Lung (tissue), 12 donors: ENCODE results near the gene PTCHD1. TPM values are rescaled to one million over a fixed set of nuclear protein-coding genes. Genes with fewer than 3 reads are reported as not detected.

ENCODE experiments used
- ATAC-seq: fragments of 200-7000 bp; cut with Tn5 transposase; one replicate; pipeline ENCODE4 v1.9.1; 2020; ENCODE audit warnings: moderate number of reproducible peaks; ENCODE audit not compliant: insufficient read depth, low FRiP score
- DNase-seq, 3 donors: peaks; one replicate each; pipeline ENCODE4 v3.0.0-alpha.2; 2013 to 2017
- H3K27ac ChIP-seq, 2 donors: one replicate each; pipeline ENCODE4 v1.5.1; 2013; ENCODE audit warnings: mild to moderate bottlenecking in 2 of 2, moderate library complexity in 2 of 2, control low read depth in 1 of 2, inconsistent platforms in 1 of 2, low read depth in 1 of 2, low read length in 1 of 2
- H3K27me3 ChIP-seq, 3 donors: one replicate each; pipeline ENCODE4 v1.5.1; 2013; ENCODE audit warnings: low read length in 2 of 3; ENCODE audit not compliant: control insufficient read depth in 3 of 3, insufficient read depth in 3 of 3
- H3K36me3 ChIP-seq, 4 donors: one replicate each; pipeline ENCODE4 v1.5.1; 2013; ENCODE audit warnings: low read length in 4 of 4, mild to moderate bottlenecking in 1 of 4, moderate library complexity in 1 of 4; ENCODE audit not compliant: control insufficient read depth in 4 of 4, insufficient read depth in 4 of 4
- H3K4me1 ChIP-seq, 5 donors: one replicate each; pipeline ENCODE4 v1.5.1; 2013; ENCODE audit warnings: low read length in 5 of 5, mild to moderate bottlenecking in 2 of 5, moderate library complexity in 1 of 5; ENCODE audit not compliant: control insufficient read depth in 5 of 5, insufficient read depth in 5 of 5
- H3K4me3 ChIP-seq: one replicate; pipeline ENCODE4 v1.5.1; 2013; ENCODE audit warnings: mild to moderate bottlenecking, control low read depth, moderate library complexity
- H3K9ac ChIP-seq, 2 donors: one replicate each; pipeline ENCODE4 v1.5.1; 2013; ENCODE audit warnings: low read length in 2 of 2, control low read depth in 1 of 2; ENCODE audit not compliant: insufficient read depth in 1 of 2
- H3K9me3 ChIP-seq, 4 donors: one replicate each; pipeline ENCODE4 v1.5.1; 2013; ENCODE audit warnings: low read length in 3 of 4, mild to moderate bottlenecking in 1 of 4, moderate library complexity in 1 of 4; ENCODE audit not compliant: control insufficient read depth in 4 of 4, insufficient read depth in 3 of 4
- WGBS, 2 donors: extraction: QIAGEN DNeasy Blood & Tissue Kit; methylation state at CpG; one replicate each; pipeline ENCODE4 v1.1.7; 2013; 5-methylcytosine and 5-hydroxymethylcytosine counted together
- polyA plus RNA-seq, 2 donors: library from polyadenylated mRNA; stranded (reverse); fragments of 200-250 nt; gene quantifications; one replicate each; pipeline ENCODE4 v1.2.1, GENCODE V29; 2013
- total RNA-seq, 2 donors: library from RNA; depleted of rRNA in 1 of 2; stranded (reverse); fragments of >200 nt in 1 of 2; gene quantifications; one replicate each; pipeline ENCODE4 v1.2.1, GENCODE V29; 2014 to 2021
- TF ChIP-seq, protein P1 (sequence below): IDR thresholded peaks from 2 replicates; pipeline ENCODE4 v1.5.1; 2012; ENCODE audit warnings: mild to moderate bottlenecking; ENCODE audit errors: control extremely low read depth, extremely low read depth
- donor health status: control.
- donor health status: control.
- donor health status: Bipolar disorder and iron deficiency.
- donor health status: healthy.
- donor health status: DM: yes; HTN: yes; CAD: no.

PTCHD1 gene
- total and polyA plus RNA-seq, 4 donors, result 0.01 to 0.48 (median 0.32) TPM

DNA sequence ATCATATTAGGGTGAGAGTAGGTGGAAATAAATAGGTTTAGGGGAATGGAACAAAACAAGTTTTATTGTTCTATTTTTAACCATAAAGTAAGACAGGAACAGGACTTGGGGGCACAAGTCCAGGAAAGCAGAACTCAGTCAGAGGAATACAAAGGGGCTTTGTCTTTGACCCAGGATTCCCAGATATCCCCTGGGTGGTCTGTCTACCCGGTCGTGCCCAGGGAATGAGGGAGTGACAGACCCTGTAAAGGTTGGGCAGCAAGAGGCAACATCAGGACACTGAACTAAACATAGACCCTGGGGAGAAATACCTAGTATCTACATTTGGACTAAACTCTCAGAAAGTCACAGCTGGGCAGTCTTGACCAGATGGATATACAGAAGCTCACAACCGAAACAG is 50.6 kb downstream of the PTCHD1 start:
- WGBS, 2 donors, result 68 to 88% methylated on average over 3 of the region's 3 CpGs

GRCh38 chrX:23386260-23386659 is 51.6 kb downstream of the PTCHD1 start:
- ATAC-seq (no peak), DNase-seq (no peak)
- TF ChIP-seq, protein P1, sequence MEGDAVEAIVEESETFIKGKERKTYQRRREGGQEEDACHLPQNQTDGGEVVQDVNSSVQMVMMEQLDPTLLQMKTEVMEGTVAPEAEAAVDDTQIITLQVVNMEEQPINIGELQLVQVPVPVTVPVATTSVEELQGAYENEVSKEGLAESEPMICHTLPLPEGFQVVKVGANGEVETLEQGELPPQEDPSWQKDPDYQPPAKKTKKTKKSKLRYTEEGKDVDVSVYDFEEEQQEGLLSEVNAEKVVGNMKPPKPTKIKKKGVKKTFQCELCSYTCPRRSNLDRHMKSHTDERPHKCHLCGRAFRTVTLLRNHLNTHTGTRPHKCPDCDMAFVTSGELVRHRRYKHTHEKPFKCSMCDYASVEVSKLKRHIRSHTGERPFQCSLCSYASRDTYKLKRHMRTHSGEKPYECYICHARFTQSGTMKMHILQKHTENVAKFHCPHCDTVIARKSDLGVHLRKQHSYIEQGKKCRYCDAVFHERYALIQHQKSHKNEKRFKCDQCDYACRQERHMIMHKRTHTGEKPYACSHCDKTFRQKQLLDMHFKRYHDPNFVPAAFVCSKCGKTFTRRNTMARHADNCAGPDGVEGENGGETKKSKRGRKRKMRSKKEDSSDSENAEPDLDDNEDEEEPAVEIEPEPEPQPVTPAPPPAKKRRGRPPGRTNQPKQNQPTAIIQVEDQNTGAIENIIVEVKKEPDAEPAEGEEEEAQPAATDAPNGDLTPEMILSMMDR, result no peak
- no peak overlapping the region for H3K9ac ChIP-seq
- no peak overlapping the region for H3K4me3 ChIP-seq
- no peaks in the 10 kb centered on the region for H3K4me1 ChIP-seq
- no peaks in the 10 kb centered on the region for H3K9me3 ChIP-seq
- H3K27me3 ChIP-seq, result peaks cover 0 to 16% (median 3%) of the 10 kb centered on the region in 3 donors
- H3K36me3 ChIP-seq, result no peaks in the 10 kb centered on the region
- H3K27ac ChIP-seq, result no peak overlapping the region

More for the DNA sequence above, 50.6 kb downstream of the PTCHD1 start:
- Histone ChIP-seq H3K4me3 (no peak overlapping the region), H3K9ac (no peak overlapping the region), H3K36me3 (no peaks in the 10 kb centered on the region), H3K27ac (no peak overlapping the region), H3K9me3 (peaks cover 0 to 2% (median 0%) of the 10 kb centered on the region in 4 donors), H3K4me1 (no peaks in the 10 kb centered on the region), H3K27me3 (peaks cover 0 to 13% (median 3%) of the 10 kb centered on the region in 3 donors)
- ATAC-seq, result no peak
- DNase-seq, result no peak
- TF ChIP-seq, protein P1, result no peak

- H3K27me3 ChIP-seq, result peaks cover 0 to 14% (median 3%) of the 10 kb centered on the region in 3 donors
- TF ChIP-seq, protein P1, result no peak
- H3K9me3 ChIP-seq, result no peaks in the 10 kb centered on the region
- no peaks in the 10 kb centered on the region for H3K4me1 ChIP-seq
- DNase-seq (no peak), ATAC-seq (no peak)
- 62 to 68% methylated on average over 5 of the region's 5 CpGs for WGBS, 2 donors
- H3K4me3 ChIP-seq, result no peak overlapping the region
- H3K27ac ChIP-seq, result no peak overlapping the region
- H3K36me3 ChIP-seq, result no peaks in the 10 kb centered on the region
- no peak overlapping the region for H3K9ac ChIP-seq
Observed at GRCh38 chrX:23386726-23387125, 52.1 kb downstream of the PTCHD1 start.

DNA sequence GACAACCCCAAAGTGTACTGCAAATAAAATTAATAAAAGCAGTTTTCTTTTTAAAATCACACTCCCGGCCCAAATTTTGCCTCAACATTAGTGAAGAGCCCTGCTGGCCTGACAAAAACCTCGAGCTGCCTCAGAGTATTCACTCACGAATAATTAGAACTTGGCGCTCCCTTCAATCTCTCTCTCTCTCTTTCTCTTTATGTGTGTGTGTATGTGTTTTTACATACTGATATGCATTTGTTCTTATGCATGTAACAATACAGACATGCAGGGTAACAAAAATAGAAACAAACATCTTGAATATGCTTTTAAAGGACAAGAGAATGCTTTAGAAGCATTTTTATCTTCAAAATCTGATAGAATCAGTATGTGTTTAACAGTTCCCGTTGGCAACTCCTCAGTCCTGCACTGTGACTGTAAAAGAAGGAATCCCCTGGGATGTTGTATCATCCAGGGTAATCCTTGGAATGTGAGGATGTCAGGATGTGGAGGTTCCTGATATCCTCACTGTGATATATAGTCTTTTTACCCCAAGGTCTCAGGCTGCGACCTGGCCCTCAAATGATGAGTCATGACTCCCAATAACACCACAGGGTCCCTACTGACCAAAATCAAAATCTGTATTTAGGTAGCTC is 53.0 kb downstream of the PTCHD1 start:
- Histone ChIP-seq H3K9ac (no peak overlapping the region), H3K27ac (no peak overlapping the region), H3K4me3 (no peak overlapping the region), H3K4me1 (no peaks in the 10 kb centered on the region), H3K27me3 (peaks cover 0 to 9% (median 3%) of the 10 kb centered on the region in 3 donors), H3K36me3 (no peaks in the 10 kb centered on the region), H3K9me3 (no peaks in the 10 kb centered on the region)
- DNase-seq, result no peak
- TF ChIP-seq, protein P1, result no peak
- ATAC-seq, result no peak
- 71 to 93% methylated on average over 6 of the region's 6 CpGs for WGBS, 2 donors
